IMR-90 (cell line): ENCODE results near the gene PROM2. TPM values are rescaled to one million over a fixed set of nuclear protein-coding genes. Genes with fewer than 3 reads are reported as not detected.

ENCODE experiments used
- ATAC-seq: fragments of 200-7000 bp; cut with Tn5 transposase; 2 replicates; pipeline ENCODE4 v1.9.1; 2020; ENCODE audit warnings: low read depth, mild to moderate bottlenecking, moderate library complexity
- BruUV-seq: library from RNA; stranded (reverse); fragments of 400-500 nt; replicated peaks from 2 replicates; lab custom pipeline; 2021; lab: Mats Ljungman, UMichigan
- CTCF ChIA-PET: fragments of 300-600 bp; formaldehyde crosslinking; extraction: SDS; loops from one replicate; lab custom pipeline; 2021; ENCODE audit warnings: antibody characterized with exemption; lab: Yijun Ruan, JAX
- POLR2A ChIA-PET: fragments of 300-600 bp; sonication (Branson Sonifier 250); formaldehyde crosslinking; loops from one replicate; lab custom pipeline; 2022; ENCODE audit warnings: antibody characterized with exemption; ENCODE audit not compliant: unreplicated experiment; lab: Charles Lee
- DNase-seq: peaks from one replicate; pipeline ENCODE4 v3.0.0; 2013
- H2AFZ ChIP-seq: replicated peaks from 2 replicates; pipeline ENCODE3; 2013; ENCODE audit warnings: low read length, mild to moderate bottlenecking; ENCODE audit not compliant: poor library complexity
- H2AK5ac ChIP-seq: 2 replicates; pipeline ENCODE4 v1.6.1; 2013; ENCODE audit warnings: low read depth, low read length, inconsistent platforms
- H2AK9ac ChIP-seq: replicated peaks from 2 replicates; pipeline ENCODE3; 2013; ENCODE audit warnings: mild to moderate bottlenecking, low read depth, low read length, moderate library complexity; ENCODE audit not compliant: poor library complexity
- H2BK120ac ChIP-seq: 2 replicates; pipeline ENCODE4 v1.6.1; 2013; ENCODE audit warnings: low read depth, low read length, inconsistent platforms
- H2BK15ac ChIP-seq: 3 replicates; pipeline ENCODE4 v1.6.1; 2013; ENCODE audit warnings: low read depth, low read length, inconsistent platforms
- H2BK20ac ChIP-seq: 2 replicates; pipeline ENCODE4 v1.6.1; 2013; ENCODE audit warnings: low read depth, mild to moderate bottlenecking, inconsistent platforms, low read length, moderate library complexity
- H2BK5ac ChIP-seq: 2 replicates; pipeline ENCODE4 v1.6.1; 2013; ENCODE audit warnings: mild to moderate bottlenecking, low read depth, low read length, inconsistent platforms; ENCODE audit not compliant: poor library complexity, severe bottlenecking
- H3K14ac ChIP-seq: replicated peaks from 2 replicates; pipeline ENCODE4 v1.6.1; 2013; ENCODE audit warnings: low read depth, low read length, inconsistent platforms
- H3K18ac ChIP-seq: 2 replicates; pipeline ENCODE4 v1.6.1; 2013; ENCODE audit warnings: low read depth, low read length, control low read depth
- H3K23ac ChIP-seq: 2 replicates; pipeline ENCODE4 v1.6.1; 2013; ENCODE audit warnings: low read depth, low read length, inconsistent platforms
- H3K27ac ChIP-seq: 2 replicates; pipeline ENCODE4 v1.5.1; 2013; ENCODE audit warnings: mild to moderate bottlenecking, control low read depth, low read length; ENCODE audit not compliant: insufficient read depth
- H3K27me3 ChIP-seq: 2 replicates; pipeline ENCODE4 v1.6.1; 2013; ENCODE audit warnings: low read length; ENCODE audit not compliant: control insufficient read depth, insufficient read depth
- H3K36me3 ChIP-seq: 2 replicates; pipeline ENCODE4 v1.6.1; 2013; ENCODE audit warnings: low read length, mixed read lengths; ENCODE audit not compliant: control insufficient read depth, insufficient read depth
- H3K4ac ChIP-seq: 2 replicates; pipeline ENCODE4 v1.6.1; 2013; ENCODE audit warnings: low read depth, low read length, inconsistent platforms
- H3K4me1 ChIP-seq: 2 replicates; pipeline ENCODE4 v1.6.1; 2013; ENCODE audit warnings: low read length, mixed read lengths; ENCODE audit not compliant: control insufficient read depth, insufficient read depth
- H3K4me2 ChIP-seq: 2 replicates; pipeline ENCODE4 v1.6.1; 2013; ENCODE audit warnings: low read depth, mild to moderate bottlenecking, control low read depth, low read length, moderate library complexity
- H3K4me3 ChIP-seq: 2 replicates; pipeline ENCODE4 v1.5.1; 2013; ENCODE audit warnings: low read depth, mild to moderate bottlenecking, control low read depth, low read length, moderate library complexity; ENCODE audit not compliant: insufficient read depth
- H3K56ac ChIP-seq: 2 replicates; pipeline ENCODE4 v1.6.1; 2013; ENCODE audit warnings: low read length, inconsistent platforms; ENCODE audit not compliant: insufficient read depth; ENCODE audit errors: extremely low read depth
- H3K79me1 ChIP-seq, 2 experiments: 2 replicates each; pipeline ENCODE4 v1.6.1; 2013; ENCODE audit warnings: low read length in 2 of 2, inconsistent platforms in 1 of 2, low read depth in 1 of 2
- H3K9ac ChIP-seq: 2 replicates; pipeline ENCODE4 v1.6.1; 2013; ENCODE audit warnings: low read depth, low read length, control low read depth
- H3K9me1 ChIP-seq: 2 replicates; pipeline ENCODE4 v1.6.1; 2013; ENCODE audit warnings: low read length, inconsistent platforms; ENCODE audit not compliant: insufficient read depth
- H3K9me3 ChIP-seq: 2 replicates; pipeline ENCODE4 v1.6.1; 2013; ENCODE audit warnings: low read length; ENCODE audit not compliant: control insufficient read depth, insufficient read depth
- H4K20me1 ChIP-seq: 2 replicates; pipeline ENCODE4 v1.6.1; 2013; ENCODE audit warnings: low read length, inconsistent platforms; ENCODE audit not compliant: insufficient read depth
- H4K5ac ChIP-seq: 2 replicates; pipeline ENCODE4 v1.6.1; 2013; ENCODE audit warnings: mild to moderate bottlenecking, low read depth, low read length, control low read depth
- H4K8ac ChIP-seq, 2 experiments: 2 replicates each; pipeline ENCODE4 v1.6.1; 2013; ENCODE audit warnings: low read depth in 2 of 2, low read length in 2 of 2, control low read depth in 1 of 2, inconsistent platforms in 1 of 2
- H4K91ac ChIP-seq: 2 replicates; pipeline ENCODE4 v1.6.1; 2013; ENCODE audit warnings: low read depth, low read length, inconsistent platforms; ENCODE audit not compliant: insufficient read depth
- FOS ChIP-seq: fragments of 150-350 bp; IDR thresholded peaks from 2 replicates; pipeline ENCODE4 v1.6.1; 2016; ENCODE audit warnings: low read depth, low read length
- MAFK ChIP-seq: IDR thresholded peaks from 2 replicates; pipeline ENCODE4 v1.6.1; 2012; ENCODE audit warnings: low read depth, low read length, improper control_type of control experiment
- MXI1 ChIP-seq: IDR thresholded peaks from 2 replicates; pipeline ENCODE4 v1.6.1; 2012; ENCODE audit warnings: low read depth, mild to moderate bottlenecking, low read length, moderate library complexity, borderline replicate concordance
- NFE2L2 ChIP-seq: fragments of 150-350 bp; IDR thresholded peaks from 2 replicates; pipeline ENCODE4 v1.6.1; 2016; ENCODE audit warnings: low read depth, mild to moderate bottlenecking, low read length
- POLR2A ChIP-seq: IDR thresholded peaks from 2 replicates; pipeline ENCODE4 v1.6.1; 2012; ENCODE audit warnings: mild to moderate bottlenecking, low read depth, low read length
- RCOR1 ChIP-seq: IDR thresholded peaks from 2 replicates; pipeline ENCODE4 v1.6.1; 2012; ENCODE audit warnings: mild to moderate bottlenecking, low read length, improper control_type of control experiment; ENCODE audit not compliant: insufficient replicate concordance
- RFX5 ChIP-seq: IDR thresholded peaks from 2 replicates; pipeline ENCODE4 v1.8.0; 2012; ENCODE audit warnings: low read depth, mild to moderate bottlenecking, low read length, moderate library complexity
- WGBS, 2 experiments: methylation state at CpG; one replicate each; pipeline versions ENCODE4 v1.1.5 to v1.1.7; 2013; ENCODE audit warnings: missing lambda C conversion rate in 2 of 2; ENCODE audit not compliant: insufficient read length in 1 of 2; ENCODE audit errors: extremely low coverage in 2 of 2; 5-methylcytosine and 5-hydroxymethylcytosine counted together
- dilution Hi-C: fragments of 300-500 bp; cut with HindIII; formaldehyde crosslinking; loops from one replicate; pipeline ENCODE4 v1.14.3; 2018; ENCODE audit warnings: low sequenced_read_pairs; ENCODE audit not compliant: unreplicated experiment
- in situ Hi-C: fragments of 300-500 bp; cut with MboI; formaldehyde crosslinking; loops from 3 replicates; pipeline ENCODE4 v1.14.3; 2019; ENCODE audit warnings: low sequenced_read_pairs, inconsistent platforms, mixed read lengths
- intact Hi-C: fragments of 100-400 bp; cut with micrococcal nuclease; formaldehyde crosslinking; loops from 2 replicates; pipeline ENCODE4 v1.10.0; 2022
- polyA plus RNA-seq, 3 experiments: library from polyadenylated mRNA; depleted of rRNA; stranded (reverse); fragments of >200 nt; gene quantifications; 2 replicates each; pipeline ENCODE4 v1.2.3, GENCODE V29; 2012; ENCODE audit warnings: low replicate concordance in 1 of 3
- total RNA-seq: library from RNA; depleted of rRNA; stranded (reverse); fragments of >200 nt; gene quantifications from 2 replicates; pipeline ENCODE4 v1.2.3, GENCODE V29; 2012
- TF ChIP-seq, protein P1 (sequence below): fragments of 150-350 bp; IDR thresholded peaks from 2 replicates; pipeline ENCODE4 v1.6.1; 2016; ENCODE audit warnings: low read depth, mild to moderate bottlenecking, low read length, moderate library complexity, borderline replicate concordance
- TF ChIP-seq, protein P2 (sequence below): fragments of 150-350 bp; IDR thresholded peaks from 2 replicates; pipeline ENCODE4 v1.6.1; 2017; ENCODE audit warnings: mild to moderate bottlenecking, antibody characterized with exemption, low read length, low read depth

The PROM2 gene
- total and polyA plus RNA-seq, 2 of the 4 experiments (the other 2 are of a cell fraction), result 0.26 TPM; not detected in 1

DNA sequence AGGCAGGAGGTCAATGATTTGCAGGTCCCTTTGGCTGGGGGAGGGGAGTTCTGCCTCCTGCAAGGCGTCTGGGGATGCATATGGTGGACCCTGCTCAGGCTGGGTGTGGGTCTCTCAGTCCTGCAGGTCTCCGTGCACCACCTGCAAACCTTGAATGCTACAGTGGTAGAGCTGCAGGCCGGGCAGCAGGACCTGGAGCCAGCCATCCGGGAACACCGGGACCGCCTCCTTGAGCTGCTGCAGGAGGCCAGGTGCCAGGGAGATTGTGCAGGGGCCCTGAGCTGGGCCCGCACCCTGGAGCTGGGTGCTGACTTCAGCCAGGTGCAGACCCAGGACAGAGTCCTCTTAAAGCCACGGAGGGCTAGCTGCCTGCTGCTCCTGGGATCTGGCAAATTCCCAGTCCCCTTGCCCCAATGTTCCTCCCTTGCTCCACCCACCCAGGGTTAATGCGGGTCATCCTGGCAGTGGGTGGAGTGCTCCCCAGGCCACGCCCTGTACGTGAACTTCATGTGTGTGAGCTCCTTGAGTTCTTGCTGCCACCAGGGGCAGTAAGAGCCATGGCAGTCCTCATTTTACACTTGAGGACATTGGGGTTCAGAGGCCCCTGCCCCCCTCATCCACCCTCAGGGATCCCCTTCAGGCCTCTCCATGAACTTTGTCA is 3.1 kb downstream of the PROM2 start:
- no peaks in the 10 kb centered on the region for H3K4me1 ChIP-seq
- no peak overlapping the region for H2AK5ac ChIP-seq
- dilution Hi-C loops, result no loop called here

More for the DNA sequence above, 3.1 kb downstream of the PROM2 start:
- Histone ChIP-seq H3K9me3 (no peaks in the 10 kb centered on the region), H2BK20ac (no peak overlapping the region), H3K36me3 (no peaks in the 10 kb centered on the region), H2BK5ac (no peak overlapping the region), H3K9me1 (no peaks in the 10 kb centered on the region), H3K4ac (no peak overlapping the region), H2BK15ac (no peak overlapping the region), H4K8ac (no peak overlapping the region), H4K20me1 (no peaks in the 10 kb centered on the region), H3K18ac (no peak overlapping the region), H3K23ac (no peak overlapping the region), H2BK120ac (no peak overlapping the region), H3K27me3 (no peaks in the 10 kb centered on the region), H3K4me3 (no peak overlapping the region), H3K79me1 (no peaks in the 10 kb centered on the region), H3K4me2 (no peak overlapping the region), H3K14ac (no peak overlapping the region), H3K9ac (no peak overlapping the region), H3K56ac (no peak overlapping the region), H3K27ac (no peak overlapping the region), H4K5ac (no peak overlapping the region), H2AK9ac (no peak overlapping the region), H2AFZ (no peak overlapping the region), H4K91ac (no peak overlapping the region)
- BruUV-seq, result no TSS peak
- ATAC-seq, result no peak
- POLR2A ChIA-PET, result no interaction called here
- in situ Hi-C loops (no loop called here), intact Hi-C loops (no loop called here)
- CTCF ChIA-PET, result no interaction called here
- DNase-seq, result no peak
- TF ChIP-seq FOS (no peak), POLR2A (no peak), RCOR1 (no peak), NFE2L2 (no peak), MAFK (no peak), MXI1 (no peak), RFX5 (no peak)
- TF ChIP-seq, protein P1, sequence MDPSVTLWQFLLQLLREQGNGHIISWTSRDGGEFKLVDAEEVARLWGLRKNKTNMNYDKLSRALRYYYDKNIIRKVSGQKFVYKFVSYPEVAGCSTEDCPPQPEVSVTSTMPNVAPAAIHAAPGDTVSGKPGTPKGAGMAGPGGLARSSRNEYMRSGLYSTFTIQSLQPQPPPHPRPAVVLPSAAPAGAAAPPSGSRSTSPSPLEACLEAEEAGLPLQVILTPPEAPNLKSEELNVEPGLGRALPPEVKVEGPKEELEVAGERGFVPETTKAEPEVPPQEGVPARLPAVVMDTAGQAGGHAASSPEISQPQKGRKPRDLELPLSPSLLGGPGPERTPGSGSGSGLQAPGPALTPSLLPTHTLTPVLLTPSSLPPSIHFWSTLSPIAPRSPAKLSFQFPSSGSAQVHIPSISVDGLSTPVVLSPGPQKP, result no peak
- TF ChIP-seq, protein P2, sequence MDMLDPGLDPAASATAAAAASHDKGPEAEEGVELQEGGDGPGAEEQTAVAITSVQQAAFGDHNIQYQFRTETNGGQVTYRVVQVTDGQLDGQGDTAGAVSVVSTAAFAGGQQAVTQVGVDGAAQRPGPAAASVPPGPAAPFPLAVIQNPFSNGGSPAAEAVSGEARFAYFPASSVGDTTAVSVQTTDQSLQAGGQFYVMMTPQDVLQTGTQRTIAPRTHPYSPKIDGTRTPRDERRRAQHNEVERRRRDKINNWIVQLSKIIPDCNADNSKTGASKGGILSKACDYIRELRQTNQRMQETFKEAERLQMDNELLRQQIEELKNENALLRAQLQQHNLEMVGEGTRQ, result no peak
- WGBS, 2 experiments, result 76% methylated on average over 5 of the region's 11 CpGs; no CpG with 5 or more reads in 1 of the 2 experiments
